ENCODE results near the gene RGS3. TPM values are rescaled to one million over a fixed set of nuclear protein-coding genes. Genes with fewer than 3 reads are reported as not detected.

Gene RGS3
- total RNA-seq, 1 donor from 2014 or later = 36.7 TPM

DNA sequence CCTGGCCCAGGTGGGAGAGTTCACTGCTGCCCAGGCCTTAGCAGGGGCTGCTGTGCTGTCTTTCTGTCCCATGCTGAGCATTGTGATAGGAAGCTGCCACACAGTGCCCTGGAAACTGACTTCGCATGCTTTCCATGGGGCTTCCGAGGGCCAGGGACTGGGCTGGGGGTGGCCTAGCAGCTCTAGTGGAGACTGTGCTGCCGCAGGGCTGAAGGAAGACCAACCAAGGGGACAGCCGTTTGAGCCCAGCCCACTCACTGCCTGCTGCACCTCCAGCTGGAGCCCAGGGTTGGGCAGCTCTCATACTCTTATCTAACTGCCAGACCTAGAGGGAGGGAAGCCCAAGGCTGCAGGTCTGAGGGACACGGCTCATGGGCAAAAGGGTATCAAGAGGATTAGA, 79.2 kb downstream of the RGS3 start:
- Mint-ChIP-seq H3K27me3 (ENCODE audit: low read depth) (no peaks in the 10 kb centered on the region), H3K4me3 (no peak overlapping the region), H3K36me3 (ENCODE audit: low read depth) (peaks cover 6% of the 10 kb centered on the region), H3K4me1 (peaks cover 75% of the 10 kb centered on the region), H3K9me3 (no peaks in the 10 kb centered on the region), H3K27ac (ENCODE audit: unreplicated experiment) (peak overlapping the region; percentile 89)
- no peak for DNase-seq (ENCODE audit: low read depth, low spot score)
- TF ChIP-seq, protein P1, sequence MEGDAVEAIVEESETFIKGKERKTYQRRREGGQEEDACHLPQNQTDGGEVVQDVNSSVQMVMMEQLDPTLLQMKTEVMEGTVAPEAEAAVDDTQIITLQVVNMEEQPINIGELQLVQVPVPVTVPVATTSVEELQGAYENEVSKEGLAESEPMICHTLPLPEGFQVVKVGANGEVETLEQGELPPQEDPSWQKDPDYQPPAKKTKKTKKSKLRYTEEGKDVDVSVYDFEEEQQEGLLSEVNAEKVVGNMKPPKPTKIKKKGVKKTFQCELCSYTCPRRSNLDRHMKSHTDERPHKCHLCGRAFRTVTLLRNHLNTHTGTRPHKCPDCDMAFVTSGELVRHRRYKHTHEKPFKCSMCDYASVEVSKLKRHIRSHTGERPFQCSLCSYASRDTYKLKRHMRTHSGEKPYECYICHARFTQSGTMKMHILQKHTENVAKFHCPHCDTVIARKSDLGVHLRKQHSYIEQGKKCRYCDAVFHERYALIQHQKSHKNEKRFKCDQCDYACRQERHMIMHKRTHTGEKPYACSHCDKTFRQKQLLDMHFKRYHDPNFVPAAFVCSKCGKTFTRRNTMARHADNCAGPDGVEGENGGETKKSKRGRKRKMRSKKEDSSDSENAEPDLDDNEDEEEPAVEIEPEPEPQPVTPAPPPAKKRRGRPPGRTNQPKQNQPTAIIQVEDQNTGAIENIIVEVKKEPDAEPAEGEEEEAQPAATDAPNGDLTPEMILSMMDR (conservative IDR thresholded peaks at IDR 0.05) = no peak

DNA sequence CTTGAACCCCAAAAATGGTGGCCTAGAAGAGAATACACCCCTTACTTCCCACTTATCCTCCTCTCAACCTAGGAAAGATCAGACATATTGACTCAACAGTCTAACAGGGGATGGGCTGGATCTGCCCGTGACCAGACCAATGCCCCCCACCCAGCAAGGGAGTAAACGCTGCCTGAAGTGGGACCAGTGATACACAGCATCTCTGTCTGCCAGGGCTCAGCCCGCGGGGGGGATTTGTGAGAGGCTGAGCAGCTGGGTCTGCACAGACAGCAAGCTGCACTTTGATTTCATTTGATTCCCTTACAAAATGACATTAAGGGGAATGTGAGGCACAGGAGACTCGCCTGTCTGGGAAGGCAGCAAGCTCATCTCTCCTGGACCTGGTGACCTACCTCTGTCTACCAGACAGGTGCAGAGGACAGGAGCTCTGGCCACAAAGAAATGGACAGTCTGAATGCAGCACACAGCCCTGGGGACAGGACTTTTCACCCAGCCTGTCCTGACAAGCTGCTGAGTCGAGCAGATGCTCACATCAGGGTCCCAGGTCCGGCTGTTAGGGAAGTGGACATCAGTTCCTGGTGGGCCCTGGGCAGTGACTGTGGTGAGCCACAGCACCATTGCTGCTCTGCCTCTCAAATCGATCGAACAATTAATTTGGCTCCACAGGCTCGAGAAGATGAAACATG, 79.9 kb downstream of the RGS3 start:
- TF ChIP-seq, protein P1 (conservative IDR thresholded peaks at IDR 0.05) = no peak

DNA sequence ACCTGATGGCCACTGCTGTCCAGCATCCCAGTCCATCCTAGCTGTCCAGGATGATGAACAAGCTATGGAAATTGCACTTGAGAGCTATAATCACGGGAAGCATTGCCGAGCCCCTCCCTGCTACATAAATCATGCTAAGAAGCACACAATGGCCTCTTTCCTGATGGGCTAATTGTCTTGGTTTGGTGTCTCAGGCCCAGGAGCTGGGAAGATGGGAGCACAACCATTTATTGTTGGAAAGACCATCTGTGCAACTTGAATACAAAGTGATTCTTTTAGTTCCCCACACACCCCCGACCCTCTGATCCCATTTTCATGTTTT, 80.4 kb downstream of the RGS3 start:
- Mint-ChIP-seq H3K36me3 (ENCODE audit: low read depth) (peaks cover 6% of the 10 kb centered on the region), H3K4me3 (peak overlapping the region; percentile 79), H3K27ac (ENCODE audit: unreplicated experiment) (peak overlapping the region; percentile 89), H3K27me3 (ENCODE audit: low read depth) (no peaks in the 10 kb centered on the region), H3K4me1 (peaks cover 82% of the 10 kb centered on the region), H3K9me3 (no peaks in the 10 kb centered on the region)
- TF ChIP-seq, protein P1 (conservative IDR thresholded peaks at IDR 0.05) = no peak
- DNase-seq (ENCODE audit: low read depth, low spot score) = no peak

More for the DNA sequence above, 79.9 kb downstream of the RGS3 start:
- no peak for DNase-seq (ENCODE audit: low read depth, low spot score)
- no peaks in the 10 kb centered on the region for H3K27me3 Mint-ChIP-seq (ENCODE audit: low read depth)
- H3K27ac Mint-ChIP-seq (ENCODE audit: unreplicated experiment) = peak overlapping the region; percentile 89
- peaks cover 6% of the 10 kb centered on the region for H3K36me3 Mint-ChIP-seq (ENCODE audit: low read depth)
- peaks cover 81% of the 10 kb centered on the region for H3K4me1 Mint-ChIP-seq
- H3K4me3 Mint-ChIP-seq = peak overlapping the region; percentile 79
- H3K9me3 Mint-ChIP-seq = no peaks in the 10 kb centered on the region

DNA sequence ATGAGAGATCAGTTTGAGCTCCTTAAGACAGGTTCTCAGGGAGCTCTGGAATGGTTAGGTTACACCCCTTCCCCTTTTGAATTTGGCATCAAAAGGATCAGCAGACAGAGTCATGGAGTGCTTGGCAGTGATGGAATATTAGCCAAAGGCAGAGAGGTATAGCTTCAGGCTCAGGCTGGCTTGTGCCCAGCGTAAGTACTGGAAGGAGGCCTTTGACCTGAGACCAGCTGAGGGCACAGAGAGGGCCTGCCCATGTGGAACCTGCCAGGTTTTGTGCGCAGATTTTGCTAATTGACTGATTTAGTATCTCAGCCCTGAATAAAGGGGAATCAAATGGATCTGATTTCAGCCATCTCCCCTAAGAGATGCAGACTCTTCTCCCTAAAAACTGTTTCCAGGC, 81.5 kb downstream of the RGS3 start:
- Mint-ChIP-seq H3K27ac (ENCODE audit: unreplicated experiment) (peak overlapping the region; percentile 81), H3K27me3 (ENCODE audit: low read depth) (no peaks in the 10 kb centered on the region), H3K9me3 (no peaks in the 10 kb centered on the region), H3K4me1 (peaks cover 92% of the 10 kb centered on the region), H3K36me3 (ENCODE audit: low read depth) (peaks cover 6% of the 10 kb centered on the region), H3K4me3 (no peak overlapping the region)
- TF ChIP-seq, protein P1 (conservative IDR thresholded peaks at IDR 0.05) = no peak
- no peak for DNase-seq (ENCODE audit: low read depth, low spot score)

DNA sequence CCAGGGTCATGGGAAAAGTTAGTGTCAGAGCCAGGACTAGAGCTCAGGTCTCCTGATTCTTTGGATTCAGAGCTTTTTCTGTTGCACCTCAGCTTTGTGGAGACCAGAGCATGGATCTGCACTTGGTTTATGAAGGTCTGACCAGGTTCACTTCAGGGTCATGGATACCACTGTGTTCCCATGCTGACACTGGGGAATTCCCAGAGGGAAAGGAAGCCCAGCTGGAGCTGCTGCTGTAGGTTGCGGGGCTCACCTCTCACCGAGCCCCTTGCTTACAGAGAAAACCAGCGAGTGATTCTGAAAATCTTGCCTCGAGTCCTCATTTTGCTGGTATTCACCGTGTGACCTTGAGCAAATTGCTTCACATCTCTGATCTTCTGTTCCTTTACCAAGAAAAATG, 83.0 kb downstream of the RGS3 start:
- Mint-ChIP-seq H3K27ac (ENCODE audit: unreplicated experiment) (no peak overlapping the region), H3K36me3 (ENCODE audit: low read depth) (peaks cover 4% of the 10 kb centered on the region), H3K4me3 (no peak overlapping the region), H3K4me1 (peaks cover 78% of the 10 kb centered on the region), H3K9me3 (no peaks in the 10 kb centered on the region), H3K27me3 (ENCODE audit: low read depth) (no peaks in the 10 kb centered on the region)
- DNase-seq (ENCODE audit: low read depth, low spot score) = no peak
- TF ChIP-seq, protein P1 (conservative IDR thresholded peaks at IDR 0.05) = no peak
